ENCODE data around the gene C1orf146. TPM values are rescaled to one million over a fixed set of nuclear protein-coding genes. Genes with fewer than 3 reads are reported as not detected.
"Not testable (repeated sequence)": the region's sequence is repeated elsewhere in the genome, so short reads cannot be mapped to it uniquely, and the experiment has no call there.

The C1orf146 gene
- total and polyA plus RNA-seq, 3 donors from 2014 or later: 3.2 to 11.1 (median 8.0) TPM

- TF ChIP-seq POLR2A (IDR thresholded peaks at IDR 0.05) (no peak), CTCF (IDR thresholded peaks at IDR 0.05) (no peak)
- Histone ChIP-seq H3K36me3 (ENCODE audit: low read depth, missing control alignments) (no peaks in the 10 kb centered on the region), H3K4me1 (no peaks in the 10 kb centered on the region), H3K4me3 (no peak overlapping the region), H3K27ac (no peak overlapping the region), H3K27me3 (no peaks in the 10 kb centered on the region), H3K9me3 (no peaks in the 10 kb centered on the region)
- intact Hi-C loops (cut with DNase I; ENCODE audit: low total_unique reads): no loop called here
- no peak for DNase-seq
These were observed 1.3 kb downstream of the C1orf146 start for GRCh38 chr1:92219028-92219427.

- Histone ChIP-seq H3K36me3 (ENCODE audit: low read depth, missing control alignments) (no peaks in the 10 kb centered on the region), H3K27me3 (no peaks in the 10 kb centered on the region), H3K9me3 (no peaks in the 10 kb centered on the region), H3K27ac (no peak overlapping the region), H3K4me3 (no peak overlapping the region), H3K4me1 (no peaks in the 10 kb centered on the region)
- intact Hi-C loops (cut with DNase I; ENCODE audit: low total_unique reads): no loop called here
- no peak for DNase-seq
- TF ChIP-seq POLR2A (IDR thresholded peaks at IDR 0.05): no peak
- TF ChIP-seq CTCF (IDR thresholded peaks at IDR 0.05): no peak
- 78 to 80% methylated on average over 3 of the region's 3 CpGs for WGBS, 2 donors
These were observed 10.7 kb downstream of the C1orf146 start for GRCh38 chr1:92228401-92228800.

GRCh38 chr1:92230736-92231135, 13.0 kb downstream of the C1orf146 start:
- Histone ChIP-seq H3K36me3 (ENCODE audit: low read depth, missing control alignments) (no peaks in the 10 kb centered on the region), H3K27ac (no peak overlapping the region), H3K27me3 (no peaks in the 10 kb centered on the region), H3K4me1 (no peaks in the 10 kb centered on the region), H3K9me3 (no peaks in the 10 kb centered on the region), H3K4me3 (no peak overlapping the region)
- intact Hi-C loops (cut with DNase I; ENCODE audit: low total_unique reads): no loop called here
- WGBS, 2 donors: 80 to 85% methylated on average over 1 of the region's 1 CpG
- DNase-seq: no peak
- TF ChIP-seq POLR2A (IDR thresholded peaks at IDR 0.05) (no peak), CTCF (IDR thresholded peaks at IDR 0.05) (no peak)

- 87 to 91% methylated on average over 2 of the region's 2 CpGs for WGBS, 2 donors
- no peaks in the 10 kb centered on the region for H3K4me1 ChIP-seq
- H3K9me3 ChIP-seq: no peaks in the 10 kb centered on the region
- no peak overlapping the region for H3K27ac ChIP-seq
- intact Hi-C loops (cut with DNase I; ENCODE audit: low total_unique reads): no loop called here
- H3K36me3 ChIP-seq (ENCODE audit: low read depth, missing control alignments): no peaks in the 10 kb centered on the region
- no peak overlapping the region for H3K4me3 ChIP-seq
- TF ChIP-seq POLR2A (IDR thresholded peaks at IDR 0.05) (no peak), CTCF (IDR thresholded peaks at IDR 0.05) (no peak)
- H3K27me3 ChIP-seq: no peaks in the 10 kb centered on the region
- DNase-seq: no peak
These were observed 22.3 kb downstream of the C1orf146 start for GRCh38 chr1:92240034-92240433.

- no peaks in the 10 kb centered on the region for H3K9me3 ChIP-seq
- 74 to 78% methylated on average over 1 of the region's 1 CpG for WGBS, 2 donors
- H3K36me3 ChIP-seq (ENCODE audit: low read depth, missing control alignments): no peaks in the 10 kb centered on the region
- no peaks in the 10 kb centered on the region for H3K4me1 ChIP-seq
- DNase-seq: no peak
- no peaks in the 10 kb centered on the region for H3K27me3 ChIP-seq
- H3K4me3 ChIP-seq: no peak overlapping the region
- TF ChIP-seq CTCF (IDR thresholded peaks at IDR 0.05) (no peak), POLR2A (IDR thresholded peaks at IDR 0.05) (no peak)
- no peak overlapping the region for H3K27ac ChIP-seq
- intact Hi-C loops (cut with DNase I; ENCODE audit: low total_unique reads): no loop called here
These were observed 26.7 kb downstream of the C1orf146 start for GRCh38 chr1:92244376-92244775.

GRCh38 chr1:92254714-92255113, 37.0 kb downstream of the C1orf146 start:
- H3K27ac ChIP-seq; H3K36me3 ChIP-seq (ENCODE audit: low read depth, missing control alignments); H3K4me1 ChIP-seq; intact Hi-C loops (cut with DNase I; ENCODE audit: low total_unique reads); DNase-seq; H3K27me3 ChIP-seq; H3K9me3 ChIP-seq; H3K4me3 ChIP-seq: not testable (repeated sequence)
- WGBS, 2 donors: 63% methylated on average over 3 of the region's 3 CpGs

Data from testis (tissue), 3 donors.